Measurements from ENCODE around the gene CDK17. TPM values are rescaled to one million over a fixed set of nuclear protein-coding genes. Genes with fewer than 3 reads are reported as not detected.

The CDK17 gene
- total and polyA plus RNA-seq, 2 experiments from 2014 or later = 21.7 to 34.7 TPM

DNA sequence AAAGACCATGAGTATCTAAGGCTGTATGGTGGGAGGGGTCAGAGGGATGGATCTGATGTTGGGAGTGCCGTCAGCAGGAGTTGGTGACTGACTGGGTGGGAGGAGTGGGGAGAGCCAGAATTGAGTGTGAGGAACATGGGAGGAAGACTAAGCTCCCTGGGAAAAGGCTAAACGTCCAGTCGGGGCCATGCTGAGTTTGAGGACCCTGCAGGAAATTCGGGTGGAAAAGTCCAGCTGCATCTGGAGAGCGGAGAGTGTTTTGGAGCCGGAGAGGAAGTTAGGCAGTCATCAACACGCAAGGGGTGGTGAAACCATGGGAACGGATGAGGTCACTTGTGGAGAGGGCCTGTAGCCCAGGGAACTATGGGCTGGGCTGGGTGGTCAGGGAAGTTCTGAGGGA, 145.2 kb downstream of the CDK17 start:
- H3K36me3 ChIP-seq = no peaks in the 10 kb centered on the region
- no peaks in the 10 kb centered on the region for H3K9me3 ChIP-seq (ENCODE audit: low read depth)
- H3K4me3 ChIP-seq = no peak overlapping the region
- H3K4me1 ChIP-seq (ENCODE audit: low read depth) = peaks cover 3% of the 10 kb centered on the region
- no peaks in the 10 kb centered on the region for H3K27me3 ChIP-seq
- TF ChIP-seq, protein P1, sequence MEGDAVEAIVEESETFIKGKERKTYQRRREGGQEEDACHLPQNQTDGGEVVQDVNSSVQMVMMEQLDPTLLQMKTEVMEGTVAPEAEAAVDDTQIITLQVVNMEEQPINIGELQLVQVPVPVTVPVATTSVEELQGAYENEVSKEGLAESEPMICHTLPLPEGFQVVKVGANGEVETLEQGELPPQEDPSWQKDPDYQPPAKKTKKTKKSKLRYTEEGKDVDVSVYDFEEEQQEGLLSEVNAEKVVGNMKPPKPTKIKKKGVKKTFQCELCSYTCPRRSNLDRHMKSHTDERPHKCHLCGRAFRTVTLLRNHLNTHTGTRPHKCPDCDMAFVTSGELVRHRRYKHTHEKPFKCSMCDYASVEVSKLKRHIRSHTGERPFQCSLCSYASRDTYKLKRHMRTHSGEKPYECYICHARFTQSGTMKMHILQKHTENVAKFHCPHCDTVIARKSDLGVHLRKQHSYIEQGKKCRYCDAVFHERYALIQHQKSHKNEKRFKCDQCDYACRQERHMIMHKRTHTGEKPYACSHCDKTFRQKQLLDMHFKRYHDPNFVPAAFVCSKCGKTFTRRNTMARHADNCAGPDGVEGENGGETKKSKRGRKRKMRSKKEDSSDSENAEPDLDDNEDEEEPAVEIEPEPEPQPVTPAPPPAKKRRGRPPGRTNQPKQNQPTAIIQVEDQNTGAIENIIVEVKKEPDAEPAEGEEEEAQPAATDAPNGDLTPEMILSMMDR (IDR thresholded peaks at IDR 0.05; ENCODE audit: low read depth, low read length) = no peak
- H3K27ac ChIP-seq = no peak overlapping the region
- peak in 1 of 2 donors; percentile 89 for DNase-seq (ENCODE audit: low read depth in 1 of 2, low spot score in 1 of 2)

DNA sequence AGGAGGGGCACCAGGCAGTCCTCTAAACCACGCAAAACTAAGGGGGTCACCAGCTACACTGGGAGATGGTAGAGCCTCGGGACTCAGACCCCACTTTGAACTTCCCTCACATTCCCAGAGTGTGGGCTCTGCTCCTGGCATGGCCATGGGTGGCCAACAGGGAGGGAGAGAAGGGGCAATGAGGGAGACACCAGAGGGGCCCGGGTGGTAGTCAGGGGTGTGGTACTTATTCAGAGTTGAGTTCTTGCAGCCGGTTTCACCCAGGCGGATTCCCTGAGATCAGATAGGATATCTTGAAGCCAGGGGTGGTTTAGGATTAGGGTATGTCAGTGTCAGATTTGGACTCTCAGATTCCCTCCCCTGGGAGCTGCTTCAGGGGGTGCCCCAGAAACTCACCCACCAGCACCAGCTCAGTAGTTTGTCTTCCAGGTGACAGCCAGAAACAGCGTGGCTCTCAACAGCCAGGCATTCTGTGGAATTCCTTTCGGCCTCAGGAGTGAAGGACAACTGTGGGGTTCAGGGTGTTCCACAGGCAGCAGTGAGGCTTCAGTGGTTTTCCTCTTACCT, 150.0 kb downstream of the CDK17 start:
- no peaks in the 10 kb centered on the region for H3K4me1 ChIP-seq (ENCODE audit: low read depth)
- no peaks in the 10 kb centered on the region for H3K9me3 ChIP-seq (ENCODE audit: low read depth)
- no peaks in the 10 kb centered on the region for H3K36me3 ChIP-seq
- TF ChIP-seq, protein P1 (IDR thresholded peaks at IDR 0.05; ENCODE audit: low read depth, low read length) = no peak
- no peak overlapping the region for H3K4me3 ChIP-seq
- DNase-seq (ENCODE audit: low read depth in 1 of 2, low spot score in 1 of 2) = no peak
- H3K27ac ChIP-seq = no peak overlapping the region
- H3K27me3 ChIP-seq = no peaks in the 10 kb centered on the region

DNA sequence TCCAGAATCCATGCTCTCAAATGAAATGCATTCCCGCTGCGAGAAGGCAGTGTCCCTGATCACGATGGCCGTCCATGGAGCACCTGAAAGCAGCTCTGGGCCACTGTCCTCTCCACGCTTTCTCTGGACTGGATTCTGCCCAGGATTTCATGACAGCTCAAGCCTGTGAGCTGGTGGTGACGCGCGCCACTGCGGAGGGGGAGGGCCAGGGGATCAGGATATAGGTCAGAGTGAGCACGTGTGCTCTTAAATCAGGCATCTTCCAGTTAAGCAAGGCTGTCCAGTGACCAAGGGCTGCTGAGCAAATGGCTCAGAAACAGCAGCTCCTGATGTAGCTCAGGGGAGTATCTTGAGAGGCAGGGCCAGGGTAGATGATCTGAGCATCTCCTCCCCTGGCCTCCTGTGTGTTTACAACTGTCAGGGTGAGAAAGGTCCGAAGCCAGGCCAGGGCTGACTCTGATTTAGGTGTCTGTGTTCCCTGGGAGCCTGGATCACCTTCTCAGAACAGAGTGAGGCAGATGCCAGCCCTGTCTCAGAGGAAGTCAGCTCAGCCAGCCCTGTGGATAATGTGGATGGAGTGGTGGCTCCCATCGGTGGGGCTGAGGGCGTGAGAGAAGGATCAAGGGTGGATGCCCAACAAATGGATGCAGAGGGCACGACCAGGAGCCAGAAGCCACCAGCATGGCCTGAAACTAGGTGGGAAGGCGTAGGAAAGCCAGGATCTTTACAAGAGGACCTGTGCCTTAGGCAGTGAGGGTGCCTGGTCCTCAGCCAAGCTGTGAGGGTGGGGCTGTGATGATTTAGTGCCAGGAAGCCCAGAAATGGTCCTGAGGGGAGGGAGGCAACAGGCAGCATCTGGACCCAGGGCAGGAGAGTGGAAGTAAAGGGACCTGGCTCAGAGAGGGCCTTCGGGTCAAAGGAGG, 150.8 kb downstream of the CDK17 start:
- TF ChIP-seq, protein P1 (IDR thresholded peaks at IDR 0.05; ENCODE audit: low read depth, low read length) = no peak
- H3K36me3 ChIP-seq = no peaks in the 10 kb centered on the region
- H3K27me3 ChIP-seq = no peaks in the 10 kb centered on the region
- no peak overlapping the region for H3K4me3 ChIP-seq
- no peaks in the 10 kb centered on the region for H3K9me3 ChIP-seq (ENCODE audit: low read depth)
- no peak overlapping the region for H3K27ac ChIP-seq
- no peaks in the 10 kb centered on the region for H3K4me1 ChIP-seq (ENCODE audit: low read depth)
- peak in 1 of 2 donors; percentile 77 for DNase-seq (ENCODE audit: low read depth in 1 of 2, low spot score in 1 of 2)

DNA sequence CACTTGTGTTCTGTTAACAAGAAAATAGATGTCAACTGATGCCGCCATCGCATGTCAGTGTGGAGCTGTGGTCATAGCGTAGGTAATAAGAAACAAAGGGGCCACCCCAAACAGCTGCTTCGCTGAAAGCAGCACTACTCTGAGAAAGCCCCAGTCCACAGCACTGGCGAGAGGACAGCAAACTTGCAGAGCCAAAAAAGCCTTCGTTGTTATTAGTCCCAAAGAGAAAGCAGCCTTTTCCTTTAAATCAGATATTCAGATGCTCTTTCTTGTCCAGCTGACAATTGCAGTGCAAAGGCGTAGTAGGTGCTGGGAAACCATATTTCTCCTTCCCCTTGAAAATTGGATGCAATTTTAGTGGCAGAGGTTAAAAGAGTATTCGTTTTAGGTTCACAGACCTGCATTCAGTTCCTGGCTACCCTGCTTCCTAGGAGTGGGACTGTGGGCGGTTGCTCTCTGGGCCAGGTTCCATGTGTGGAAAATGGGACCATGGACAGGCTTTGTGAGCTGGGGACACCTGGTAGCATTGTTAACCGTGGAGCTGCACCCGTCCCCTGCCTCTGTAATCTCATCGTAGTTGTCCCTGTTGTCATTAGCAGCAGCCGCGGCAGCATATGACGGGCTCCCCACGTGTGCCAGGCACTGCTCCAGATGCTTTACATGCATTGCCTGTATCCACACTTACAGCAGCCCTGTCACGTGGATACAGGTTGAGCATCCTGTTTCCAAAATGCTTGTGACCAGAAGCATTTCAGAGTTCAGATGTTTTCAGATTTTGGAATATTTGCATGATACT, 151.9 kb downstream of the CDK17 start:
- no peaks in the 10 kb centered on the region for H3K36me3 ChIP-seq
- H3K4me3 ChIP-seq = no peak overlapping the region
- TF ChIP-seq, protein P1 (IDR thresholded peaks at IDR 0.05; ENCODE audit: low read depth, low read length) = no peak
- H3K27me3 ChIP-seq = no peaks in the 10 kb centered on the region
- H3K9me3 ChIP-seq (ENCODE audit: low read depth) = no peaks in the 10 kb centered on the region
- DNase-seq (ENCODE audit: low read depth in 1 of 2, low spot score in 1 of 2) = no peak
- no peaks in the 10 kb centered on the region for H3K4me1 ChIP-seq (ENCODE audit: low read depth)
- H3K27ac ChIP-seq = no peak overlapping the region

- DNase-seq (ENCODE audit: low read depth in 1 of 2, low spot score in 1 of 2) = no peak
- no peaks in the 10 kb centered on the region for H3K27me3 ChIP-seq
- H3K4me3 ChIP-seq = no peak overlapping the region
- H3K27ac ChIP-seq = no peak overlapping the region
- no peaks in the 10 kb centered on the region for H3K4me1 ChIP-seq (ENCODE audit: low read depth)
- TF ChIP-seq, protein P1 (IDR thresholded peaks at IDR 0.05; ENCODE audit: low read depth, low read length) = no peak
- H3K36me3 ChIP-seq = no peaks in the 10 kb centered on the region
- no peaks in the 10 kb centered on the region for H3K9me3 ChIP-seq (ENCODE audit: low read depth)
Observed at GRCh38 chr12:96247563-96247962, 152.7 kb downstream of the CDK17 start.
